Smooth muscle cell (in vitro differentiated cells): ENCODE results near the gene PLD5. TPM values are rescaled to one million over a fixed set of nuclear protein-coding genes. Genes with fewer than 3 reads are reported as not detected.

Source experiments
- DNase-seq: peaks from one replicate; lab custom pipeline; 2025; ENCODE audit not compliant: unreplicated experiment; lab: John Stamatoyannopoulos, UW
- H2AFZ ChIP-seq: fragments of 200-600 bp; sonication (generic); 2 replicates; pipeline ENCODE4 v1.6.0; 2016; ENCODE audit warnings: antibody characterized with exemption, low read depth, mild to moderate bottlenecking
- H3F3A ChIP-seq: fragments of 200-600 bp; sonication (generic); 2 replicates; pipeline ENCODE4 v1.6.0; 2017; ENCODE audit warnings: antibody characterized with exemption, low read depth
- H3K27ac ChIP-seq: fragments of 200-600 bp; sonication (generic); 2 replicates; pipeline ENCODE4 v1.5.1; 2016; ENCODE audit warnings: low read depth, mild to moderate bottlenecking
- H3K27me3 ChIP-seq: fragments of 200-600 bp; sonication (generic); 2 replicates; pipeline ENCODE4 v1.6.1; 2016; ENCODE audit warnings: low read depth, mild to moderate bottlenecking
- H3K36me3 ChIP-seq: fragments of 200-600 bp; sonication (generic); 2 replicates; pipeline ENCODE4 v1.5.1; 2016; ENCODE audit warnings: low read depth
- H3K4me1 ChIP-seq: fragments of 200-600 bp; sonication (generic); 2 replicates; pipeline ENCODE4 v1.5.1; 2016; ENCODE audit warnings: low read depth
- H3K4me2 ChIP-seq: fragments of 200-600 bp; sonication (generic); 2 replicates; pipeline ENCODE4 v1.6.0; 2016; ENCODE audit warnings: mild to moderate bottlenecking
- H3K4me3 ChIP-seq: fragments of 200-600 bp; sonication (generic); 2 replicates; pipeline ENCODE4 v1.5.1; 2016; ENCODE audit warnings: mild to moderate bottlenecking
- H3K79me2 ChIP-seq: fragments of 200-600 bp; sonication (generic); 2 replicates; pipeline ENCODE4 v1.6.0; 2016; ENCODE audit warnings: low read depth, mild to moderate bottlenecking
- H3K9ac ChIP-seq: fragments of 200-600 bp; sonication (generic); 2 replicates; pipeline ENCODE4 v1.6.0; 2016; ENCODE audit warnings: low read depth
- H3K9me3 ChIP-seq: fragments of 200-600 bp; sonication (generic); replicated peaks from 2 replicates; pipeline ENCODE4 v1.5.1; 2016; ENCODE audit warnings: low read depth
- H4K20me1 ChIP-seq: fragments of 200-600 bp; sonication (generic); 2 replicates; pipeline ENCODE4 v1.6.0; 2016; ENCODE audit warnings: low read depth
- CTCF ChIP-seq: fragments of 200-600 bp; sonication (generic); IDR thresholded peaks from 2 replicates; pipeline ENCODE4 v1.5.1; 2017; ENCODE audit warnings: borderline replicate concordance, mild to moderate bottlenecking, antibody characterized with exemption; ENCODE audit not compliant: insufficient read depth, poor library complexity, severe bottlenecking
- WGBS: methylation state at CpG from one replicate; pipeline ENCODE4 v1.1.7; 2016; ENCODE audit warnings: low lambda C conversion rate; 5-methylcytosine and 5-hydroxymethylcytosine counted together
- polyA plus RNA-seq: library from polyadenylated mRNA; unstranded; fragments of >200 nt; fragmentation: Nextera tagmentation; extraction: Ambion mirVana; gene quantifications from 2 replicates; pipeline ENCODE4 v1.2.1, GENCODE V29; 2016
- total RNA-seq: library from RNA; depleted of rRNA; stranded (reverse); fragments of >200 nt; gene quantifications from 2 replicates; pipeline ENCODE4 v1.2.3, GENCODE V29; 2014

The PLD5 gene
- total and polyA plus RNA-seq, 2 experiments from 2014 or later: 0.25 to 0.27 TPM

GRCh38 chr1:242556759-242557158, 32.3 kb upstream of the PLD5 start:
- Histone ChIP-seq H2AFZ (no peak overlapping the region), H3K4me1 (no peaks in the 10 kb centered on the region), H3K27ac (no peak overlapping the region), H3F3A (no peaks in the 10 kb centered on the region), H3K36me3 (no peaks in the 10 kb centered on the region), H3K27me3 (no peaks in the 10 kb centered on the region), H3K4me3 (no peak overlapping the region), H3K79me2 (no peaks in the 10 kb centered on the region), H3K4me2 (no peak overlapping the region), H3K9me3 (no peaks in the 10 kb centered on the region), H3K9ac (no peak overlapping the region), H4K20me1 (no peaks in the 10 kb centered on the region)
- no peak for TF ChIP-seq CTCF
- no peak for DNase-seq
- WGBS: 85% methylated on average over 5 of the region's 5 CpGs

- no peak overlapping the region for H2AFZ ChIP-seq
- TF ChIP-seq CTCF: no peak
- H3K4me1 ChIP-seq: no peaks in the 10 kb centered on the region
- H3K27ac ChIP-seq: no peak overlapping the region
- H3K27me3 ChIP-seq: no peaks in the 10 kb centered on the region
- H3K9ac ChIP-seq: no peak overlapping the region
- no peak overlapping the region for H3K4me2 ChIP-seq
- no peaks in the 10 kb centered on the region for H4K20me1 ChIP-seq
- no peaks in the 10 kb centered on the region for H3K79me2 ChIP-seq
- H3K4me3 ChIP-seq: no peak overlapping the region
- DNase-seq: no peak
- no peaks in the 10 kb centered on the region for H3K9me3 ChIP-seq
- no peaks in the 10 kb centered on the region for H3K36me3 ChIP-seq
- H3F3A ChIP-seq: no peaks in the 10 kb centered on the region
Observed at GRCh38 chr1:242556276-242556675, 31.8 kb upstream of the PLD5 start.

- WGBS: 74% methylated on average over 6 of the region's 6 CpGs
- Histone ChIP-seq H3K27ac (no peak overlapping the region), H3K4me2 (no peak overlapping the region), H4K20me1 (no peaks in the 10 kb centered on the region), H3K9me3 (no peaks in the 10 kb centered on the region), H3K4me3 (no peak overlapping the region), H3K79me2 (no peaks in the 10 kb centered on the region), H3K36me3 (no peaks in the 10 kb centered on the region), H3K9ac (no peak overlapping the region), H3F3A (no peaks in the 10 kb centered on the region), H2AFZ (no peak overlapping the region), H3K27me3 (no peaks in the 10 kb centered on the region), H3K4me1 (no peaks in the 10 kb centered on the region)
- no peak for DNase-seq
- TF ChIP-seq CTCF: no peak
Observed at GRCh38 chr1:242554577-242554976, 30.1 kb upstream of the PLD5 start.

- Histone ChIP-seq H3K36me3 (no peaks in the 10 kb centered on the region), H3F3A (no peaks in the 10 kb centered on the region), H3K4me1 (no peaks in the 10 kb centered on the region), H2AFZ (no peak overlapping the region), H3K27me3 (no peaks in the 10 kb centered on the region), H3K27ac (no peak overlapping the region), H3K9me3 (no peaks in the 10 kb centered on the region), H3K4me3 (no peak overlapping the region), H3K4me2 (no peak overlapping the region), H4K20me1 (no peaks in the 10 kb centered on the region), H3K9ac (no peak overlapping the region), H3K79me2 (no peaks in the 10 kb centered on the region)
- 66% methylated on average over 6 of the region's 6 CpGs for WGBS
- TF ChIP-seq CTCF: no peak
- DNase-seq: no peak
Observed at GRCh38 chr1:242546849-242547729, 22.6 kb upstream of the PLD5 start.
